ENCODE measurements around the gene JTB. TPM values are rescaled to one million over a fixed set of nuclear protein-coding genes. Genes with fewer than 3 reads are reported as not detected.

The JTB gene
- total RNA-seq, 4 donors from 2014 or later, result 179 to 218 (median 201) TPM

DNA sequence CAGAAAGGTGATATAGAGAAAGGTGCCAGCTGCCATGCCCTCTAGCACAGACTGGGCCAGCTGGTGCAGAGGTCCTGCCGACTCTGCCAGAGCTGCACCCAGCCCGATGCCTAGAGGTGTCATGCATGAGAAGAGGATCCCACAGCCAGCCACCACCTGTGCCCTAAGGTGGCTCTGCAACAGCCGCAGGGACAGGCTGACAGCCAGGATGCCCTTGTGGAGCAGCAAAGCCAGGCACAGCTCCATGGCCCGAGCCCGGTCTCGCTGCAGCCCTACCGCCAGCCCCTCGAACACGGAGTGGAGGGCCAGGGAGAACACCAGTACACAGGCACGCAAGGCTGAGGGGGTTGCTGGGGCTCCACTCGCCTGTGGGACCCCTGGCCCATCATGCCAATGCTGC is 17.3 kb downstream of the JTB start:
- intact Hi-C loops (cut with DNase I; ENCODE audit: low total_unique reads), result no loop called here
- no peak for DNase-seq (ENCODE audit: low spot score in 2 of 2)
- 56 to 63% methylated on average over 2 to 11 of the region's 11 CpGs for WGBS, 2 donors
- H3K4me3 ChIP-seq (ENCODE audit: low read depth, poor library complexity, severe bottlenecking), result no peak overlapping the region
- no peak for TF ChIP-seq POLR2A (IDR thresholded peaks at IDR 0.05)
- TF ChIP-seq, protein P1, sequence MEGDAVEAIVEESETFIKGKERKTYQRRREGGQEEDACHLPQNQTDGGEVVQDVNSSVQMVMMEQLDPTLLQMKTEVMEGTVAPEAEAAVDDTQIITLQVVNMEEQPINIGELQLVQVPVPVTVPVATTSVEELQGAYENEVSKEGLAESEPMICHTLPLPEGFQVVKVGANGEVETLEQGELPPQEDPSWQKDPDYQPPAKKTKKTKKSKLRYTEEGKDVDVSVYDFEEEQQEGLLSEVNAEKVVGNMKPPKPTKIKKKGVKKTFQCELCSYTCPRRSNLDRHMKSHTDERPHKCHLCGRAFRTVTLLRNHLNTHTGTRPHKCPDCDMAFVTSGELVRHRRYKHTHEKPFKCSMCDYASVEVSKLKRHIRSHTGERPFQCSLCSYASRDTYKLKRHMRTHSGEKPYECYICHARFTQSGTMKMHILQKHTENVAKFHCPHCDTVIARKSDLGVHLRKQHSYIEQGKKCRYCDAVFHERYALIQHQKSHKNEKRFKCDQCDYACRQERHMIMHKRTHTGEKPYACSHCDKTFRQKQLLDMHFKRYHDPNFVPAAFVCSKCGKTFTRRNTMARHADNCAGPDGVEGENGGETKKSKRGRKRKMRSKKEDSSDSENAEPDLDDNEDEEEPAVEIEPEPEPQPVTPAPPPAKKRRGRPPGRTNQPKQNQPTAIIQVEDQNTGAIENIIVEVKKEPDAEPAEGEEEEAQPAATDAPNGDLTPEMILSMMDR (IDR thresholded peaks at IDR 0.05), result no peak

DNA sequence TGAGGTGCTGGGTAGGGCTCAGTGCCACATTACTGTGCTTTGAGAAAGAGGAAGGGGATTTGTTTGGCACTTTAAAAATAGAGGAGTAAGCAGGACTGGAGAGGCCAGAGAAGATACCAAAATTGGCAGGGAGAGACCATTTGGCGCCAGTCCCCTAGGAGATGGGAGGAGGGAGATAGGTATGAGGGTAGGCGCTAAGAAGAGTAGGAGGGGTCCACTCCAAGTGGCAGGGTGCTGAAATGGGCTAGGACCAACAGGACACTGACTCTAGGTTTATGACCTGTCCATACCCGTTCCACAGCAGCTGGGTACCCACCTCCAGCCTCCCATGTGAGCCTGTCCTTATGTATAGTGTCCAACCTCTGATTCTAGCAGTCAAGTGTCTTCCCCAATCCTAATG is 18.0 kb downstream of the JTB start:
- TF ChIP-seq, protein P1 (IDR thresholded peaks at IDR 0.05), result no peak
- no peak for TF ChIP-seq POLR2A (IDR thresholded peaks at IDR 0.05)
- intact Hi-C loops (cut with DNase I; ENCODE audit: low total_unique reads), result no loop called here
- WGBS, 2 donors, result 58 to 77% methylated on average over 3 of the region's 3 CpGs
- DNase-seq (ENCODE audit: low spot score in 2 of 2), result no peak
- H3K4me3 ChIP-seq (ENCODE audit: low read depth, poor library complexity, severe bottlenecking), result no peak overlapping the region

DNA sequence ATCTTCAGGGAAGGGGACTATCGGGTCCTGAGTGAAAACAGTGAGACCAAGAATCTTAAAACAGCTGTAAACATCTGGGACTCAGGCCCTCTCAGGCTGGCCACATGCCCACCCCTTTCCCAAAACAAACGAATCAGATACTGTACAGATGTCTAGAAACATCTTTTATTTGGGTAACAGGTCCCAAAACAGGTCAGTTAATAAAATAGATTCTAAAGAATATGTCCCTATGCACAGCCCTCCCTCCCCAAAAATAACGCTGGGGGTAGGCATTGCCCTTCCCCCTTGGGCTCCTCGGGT is 18.6 kb downstream of the JTB start:
- 14% methylated on average over 4 of the region's 4 CpGs for WGBS, 2 donors
- no peak for DNase-seq (ENCODE audit: low spot score in 2 of 2)
- TF ChIP-seq POLR2A (IDR thresholded peaks at IDR 0.05), result no peak
- TF ChIP-seq, protein P1 (IDR thresholded peaks at IDR 0.05), result no peak
- H3K4me3 ChIP-seq (ENCODE audit: low read depth, poor library complexity, severe bottlenecking), result no peak overlapping the region
- intact Hi-C loops (cut with DNase I; ENCODE audit: low total_unique reads), result no loop called here

DNA sequence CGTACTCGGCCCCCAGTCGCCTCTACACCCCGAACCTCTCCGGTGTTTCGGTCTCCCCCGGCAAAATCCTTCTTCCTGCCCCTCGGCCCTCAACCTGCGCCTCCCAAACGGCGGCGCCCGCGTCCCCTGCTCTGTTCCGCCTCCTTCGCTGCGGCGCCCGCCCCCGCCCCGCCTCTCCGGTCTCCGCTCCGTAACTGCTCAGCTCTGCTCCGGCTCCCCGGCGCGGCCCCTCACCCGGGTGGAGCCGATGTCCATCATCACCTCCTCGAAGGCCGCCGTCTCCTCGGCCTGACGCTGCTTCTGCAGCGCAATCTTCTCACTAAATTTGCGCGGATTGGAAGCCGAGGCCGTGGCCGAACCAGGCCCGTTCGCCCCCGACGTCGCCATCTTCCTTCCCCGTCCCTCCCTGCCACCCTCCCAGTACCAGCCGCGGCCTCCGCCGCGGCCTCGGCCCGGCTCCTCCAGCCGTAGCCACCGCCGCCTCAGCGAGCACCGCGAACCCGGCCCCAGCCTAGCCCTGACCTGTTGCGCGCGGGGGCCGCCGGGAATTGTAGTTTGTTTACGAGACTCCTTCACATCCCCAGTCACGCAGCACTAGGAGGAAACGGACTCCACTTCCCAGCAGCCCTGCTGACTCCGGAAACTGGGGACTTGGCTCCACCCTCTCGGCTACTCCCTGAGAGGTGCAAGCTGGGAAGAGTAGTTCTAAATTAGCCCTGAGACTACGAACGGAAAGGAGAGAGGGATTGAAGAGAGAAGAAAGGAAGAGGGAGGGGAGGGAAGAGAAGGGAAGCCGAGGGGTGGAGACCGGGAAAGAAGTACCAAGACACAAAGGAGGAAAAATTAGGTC is 19.1 kb downstream of the JTB start, which contains the start of gene CRTC2:
TSS of gene CRTC2 (minus strand) at position 502 of the 850 bp plus-strand sequence. CDS start at position 387, 115 bp downstream.
- whole genome bisulfite sequencing, 2 donors, result 0 to 1% methylated on average over 69 to 71 of the region's 75 CpGs
- peak in 1 of 2 donors; percentile 66 for TF ChIP-seq POLR2A (IDR thresholded peaks at IDR 0.05)
- TF ChIP-seq, protein P1 (IDR thresholded peaks at IDR 0.05), result no peak
- peak within 1 kb of the TSS; percentile 87 for H3K4me3 ChIP-seq (ENCODE audit: low read depth, poor library complexity, severe bottlenecking)
- intact Hi-C loops (cut with DNase I; ENCODE audit: low total_unique reads), result no loop called here
- peak; percentile 99 to 100 for DNase-seq (ENCODE audit: low spot score in 2 of 2)

DNA sequence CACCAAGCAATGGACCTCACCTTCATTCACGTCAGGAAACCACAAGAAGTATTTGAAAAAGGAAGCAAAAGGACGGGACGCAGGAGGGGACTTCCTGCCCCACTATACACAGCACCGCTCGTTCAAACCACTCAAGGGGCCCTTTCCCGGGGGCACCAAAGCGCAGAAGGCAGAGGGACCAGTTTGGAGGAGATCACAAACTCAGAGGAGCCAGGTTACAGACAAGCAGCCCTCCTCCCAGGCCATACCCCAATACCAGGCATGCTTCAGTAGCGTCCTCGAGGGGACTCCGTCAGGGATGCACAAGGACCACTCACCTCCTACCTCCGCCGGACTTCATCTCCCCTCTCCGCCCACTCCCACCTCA is 19.7 kb downstream of the JTB start:
- WGBS, 2 donors, result 0 to 1% methylated on average over 13 of the region's 13 CpGs
- peak overlapping the region; percentile 87 for H3K4me3 ChIP-seq (ENCODE audit: low read depth, poor library complexity, severe bottlenecking)
- intact Hi-C loops (cut with DNase I; ENCODE audit: low total_unique reads), result no loop called here
- TF ChIP-seq, protein P1 (IDR thresholded peaks at IDR 0.05), result no peak
- no peak for TF ChIP-seq POLR2A (IDR thresholded peaks at IDR 0.05)
- no peak for DNase-seq (ENCODE audit: low spot score in 2 of 2)

Data from lower leg skin (tissue), 4 donors.